WI38 (cell line): ENCODE measurements around the gene SH3D21.

ENCODE experiments used
- H3K4me3 ChIP-seq: 2 replicates; pipeline ENCODE4 v1.5.1; 2011; ENCODE audit warnings: low read depth, mild to moderate bottlenecking, control low read depth, low read length
- CTCF ChIP-seq: IDR thresholded peaks from 2 replicates; pipeline ENCODE4 v1.5.1; 2012; ENCODE audit warnings: low read depth, mild to moderate bottlenecking, control low read depth, low read length

The SH3D21 gene

GRCh38 chr1:36359383-36359782, 53.2 kb downstream of the SH3D21 start:
- TF ChIP-seq CTCF: no peak
- H3K4me3 ChIP-seq: no peak overlapping the region

- no peak overlapping the region for H3K4me3 ChIP-seq
- no peak for TF ChIP-seq CTCF
Observed at GRCh38 chr1:36359911-36360550, 53.9 kb downstream of the SH3D21 start.

- no peak for TF ChIP-seq CTCF
- no peak overlapping the region for H3K4me3 ChIP-seq
Observed at GRCh38 chr1:36365381-36365780, 59.2 kb downstream of the SH3D21 start.

GRCh38 chr1:36366091-36366661, 60.0 kb downstream of the SH3D21 start:
- peak; percentile 30; the same call in 1 of the 2 replicates for TF ChIP-seq CTCF
- H3K4me3 ChIP-seq: no peak overlapping the region

- no peak for TF ChIP-seq CTCF
Observed at GRCh38 chr1:36367066-36367465, 60.9 kb downstream of the SH3D21 start.

GRCh38 chr1:36367798-36368197, 61.6 kb downstream of the SH3D21 start:
- no peak for TF ChIP-seq CTCF

More at GRCh38 chr1:36367066-36367465, 60.9 kb downstream of the SH3D21 start:
- no peak overlapping the region for H3K4me3 ChIP-seq

GRCh38 chr1:36369061-36369861, 63.1 kb downstream of the SH3D21 start:
- no peak overlapping the region for H3K4me3 ChIP-seq
- TF ChIP-seq CTCF: peak; percentile 88

More at GRCh38 chr1:36367798-36368197, 61.6 kb downstream of the SH3D21 start:
- no peak overlapping the region for H3K4me3 ChIP-seq
